ENCODE results near the gene DDB1.
"Not testable (repeated sequence)": the region's sequence is repeated elsewhere in the genome, so short reads cannot be mapped to it uniquely, and the experiment has no call there.

The DDB1 gene

GRCh38 chr11:61264795-61265194, 68.1 kb downstream of the DDB1 start:
- DNase-seq: no peak

- no peak for DNase-seq
These were observed 68.5 kb downstream of the DDB1 start for GRCh38 chr11:61264371-61264770.

DNA sequence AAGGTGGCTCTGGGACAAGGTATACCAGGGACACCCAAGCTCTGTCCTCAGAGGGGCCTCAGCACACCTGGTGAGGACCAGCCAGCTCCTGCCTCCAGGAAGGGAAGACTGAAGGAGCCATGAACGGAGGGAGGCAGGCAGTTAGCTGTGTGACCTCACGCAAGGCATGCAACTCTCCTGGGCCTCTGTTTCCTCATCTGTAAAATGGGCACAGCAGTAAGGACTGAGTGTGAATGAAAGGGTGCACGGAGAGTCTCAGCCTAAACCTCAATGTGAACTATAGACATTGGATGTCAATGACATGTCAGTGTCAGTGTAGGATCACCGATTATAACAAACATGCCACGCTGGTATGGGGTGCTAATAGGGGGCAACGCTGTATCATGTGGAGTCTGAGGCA, 73.5 kb downstream of the DDB1 start:
- DNase-seq: no peak

- DNase-seq: no peak
These were observed 74.4 kb downstream of the DDB1 start for GRCh38 chr11:61258546-61258945.

GRCh38 chr11:61256710-61257482, 76.0 kb downstream of the DDB1 start:
- DNase-seq: no peak

DNA sequence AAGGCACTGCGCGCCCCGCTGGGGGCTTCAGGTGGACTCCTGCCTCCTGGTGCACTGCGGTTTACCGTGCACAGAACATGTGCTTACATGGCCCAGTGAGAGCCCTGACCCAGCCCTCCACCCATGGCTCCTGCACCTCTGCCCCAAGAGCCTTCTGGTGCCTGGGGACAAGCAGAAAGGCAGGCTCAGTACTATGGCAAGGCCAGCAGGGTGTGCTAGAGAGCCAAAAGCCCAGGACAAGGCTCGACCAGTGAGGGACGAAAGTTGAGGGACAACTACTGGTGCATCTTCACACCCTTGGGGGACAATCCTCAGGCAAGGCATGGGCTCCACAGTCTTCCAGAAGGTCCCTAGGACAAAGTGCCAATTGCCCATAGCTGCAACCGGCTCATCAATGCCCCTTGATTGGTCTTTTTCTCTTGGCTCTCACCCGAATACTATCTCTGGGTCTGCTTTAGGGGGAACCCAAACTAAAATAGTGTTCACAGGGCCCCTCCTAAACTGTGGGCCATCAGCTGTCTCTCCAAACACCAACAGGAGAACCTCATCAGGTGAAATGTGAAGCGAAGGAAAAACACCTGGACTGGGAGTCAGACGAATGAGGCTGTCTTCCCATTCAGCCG, 78.4 kb downstream of the DDB1 start:
- peak; percentile 43 for DNase-seq

DNA sequence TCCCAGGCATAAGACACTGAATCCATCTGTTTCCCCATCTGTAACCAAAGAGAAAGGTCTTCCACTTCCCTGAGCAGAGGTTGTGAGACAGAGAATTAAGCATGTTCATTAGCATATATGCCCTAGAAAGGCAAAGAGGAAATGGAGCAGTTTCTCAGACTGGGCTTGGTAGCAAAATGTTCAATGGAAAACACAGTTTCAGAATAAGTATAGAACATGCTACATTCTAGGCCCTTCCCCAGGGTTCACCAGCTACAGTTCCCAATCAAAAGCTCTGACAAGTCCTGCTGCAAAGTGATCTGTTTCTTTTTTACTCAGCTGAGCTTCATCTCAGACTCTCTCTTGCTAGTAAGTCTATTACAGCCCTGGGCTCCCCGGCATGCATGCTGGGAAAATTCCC, 80.6 kb downstream of the DDB1 start:
- not testable (repeated sequence) for DNase-seq

DNA sequence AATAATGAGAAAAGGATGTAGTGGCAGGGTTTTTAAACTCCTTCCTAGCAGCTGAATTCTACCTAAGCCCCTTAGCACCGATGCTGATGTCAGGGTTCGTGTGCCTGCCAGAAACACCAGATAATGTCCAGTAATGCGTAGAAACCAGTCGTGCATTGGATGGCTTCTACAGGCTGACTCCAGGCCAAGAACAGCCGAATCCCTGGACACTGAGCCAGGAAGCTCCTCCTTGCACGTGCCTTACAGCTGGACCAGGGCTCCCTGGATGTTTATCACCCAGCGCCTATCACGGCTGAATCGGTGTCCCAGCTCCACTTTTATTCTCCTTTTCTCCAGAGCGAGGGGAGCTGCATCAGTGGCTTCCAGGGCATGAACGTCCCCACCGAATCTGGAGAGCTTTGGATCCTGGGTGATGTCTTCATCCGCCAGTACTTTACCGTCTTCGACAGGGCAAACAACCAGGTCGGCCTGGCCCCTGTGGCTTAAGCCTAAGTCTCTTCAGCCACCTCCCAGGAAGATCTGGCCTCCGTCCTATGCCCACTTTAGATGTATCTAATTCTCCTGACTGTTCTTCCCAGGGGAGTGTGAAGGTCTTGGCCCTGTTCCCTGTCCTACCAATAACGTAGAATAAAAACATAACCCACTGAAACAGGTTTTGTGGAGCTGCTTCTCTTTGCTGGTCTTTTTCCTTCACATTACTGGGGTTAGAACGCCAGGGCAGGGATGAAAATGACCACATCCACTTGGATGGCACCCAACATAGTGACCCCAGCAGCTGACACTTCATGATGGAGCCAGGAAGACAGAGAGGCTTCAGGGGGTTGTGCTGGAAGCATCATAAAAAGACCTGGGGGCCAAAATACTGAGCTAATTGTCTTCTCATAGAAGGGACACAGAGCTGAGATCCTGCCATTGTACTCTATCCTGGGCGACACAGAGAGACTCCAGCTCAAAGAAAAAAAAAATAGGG, 81.8 kb downstream of the DDB1 start:
- not testable (repeated sequence) for DNase-seq

All from DMS79 treated with DMSO at 0.1 percent for 48 hours (cell line).